K562 (cell line): ENCODE data around the gene LGR6. TPM values are rescaled to one million over a fixed set of nuclear protein-coding genes. Genes with fewer than 3 reads are reported as not detected.

Experiments used
- BHLHE40 ChIP-seq: IDR thresholded peaks from 2 replicates; pipeline ENCODE4 v1.6.1; 2011; ENCODE audit warnings: low read length, improper control_type of control experiment
- CHD2 ChIP-seq: IDR thresholded peaks from 2 replicates; pipeline ENCODE4 v1.6.1; 2011; ENCODE audit warnings: low read depth, low read length
- GABPB1 ChIP-seq: sonication (generic); formaldehyde crosslinking; IDR thresholded peaks from 2 replicates; pipeline ENCODE4 v1.8.0; 2022; ENCODE audit warnings: mild to moderate bottlenecking, missing genetic modification reagents
- LEF1 ChIP-seq: fragments of 450-650 bp; IDR thresholded peaks from 2 replicates; pipeline ENCODE4 v1.6.1; 2016; ENCODE audit warnings: mild to moderate bottlenecking
- MAFK ChIP-seq: IDR thresholded peaks from 2 replicates; pipeline ENCODE4 v1.6.1; 2011; ENCODE audit warnings: low read length, improper control_type of control experiment
- PCBP1 ChIP-seq: fragments of 200-400 bp; formaldehyde crosslinking; IDR thresholded peaks from 2 replicates; pipeline ENCODE4 v1.6.1; 2018; ENCODE audit warnings: mild to moderate bottlenecking, low read depth, low read length; ENCODE audit not compliant: poor library complexity, severe bottlenecking
- SAFB2 ChIP-seq: fragments of 200-400 bp; formaldehyde crosslinking; IDR thresholded peaks from 2 replicates; pipeline ENCODE4 v1.6.1; 2018; ENCODE audit warnings: borderline replicate concordance, low read length, low read depth, moderate library complexity; ENCODE audit not compliant: severe bottlenecking
- SPI1 ChIP-seq: IDR thresholded peaks from 2 replicates; pipeline ENCODE4 v1.6.1; 2011; ENCODE audit warnings: low read depth, low read length, control low read depth, borderline replicate concordance
- ZNF23 ChIP-seq: fragments of 250-450 bp; sonication (Bioruptor Pico); IDR thresholded peaks from 2 replicates; pipeline ENCODE4 v1.4.0; 2020; ENCODE audit warnings: mild to moderate bottlenecking
- ZNF695 ChIP-seq: fragments of 450-650 bp; formaldehyde crosslinking; IDR thresholded peaks from 2 replicates; pipeline ENCODE4 v1.4.0; 2020; ENCODE audit warnings: mild to moderate bottlenecking, moderate library complexity
- polyA plus RNA-seq, 8 experiments: library from polyadenylated mRNA; depleted of rRNA in 4 of 8; stranded (reverse) in 5 of 8; unstranded in 3 of 8; fragments of >200 nt; fragmentation: Nextera tagmentation in 2 of 8; fragmentation: Illumina TruSeq in 1 of 8; extraction: Ambion mirVana in 2 of 8; extraction: Trizol in 1 of 8; gene quantifications; 2 replicates each; pipeline versions ENCODE4 v1.2.1 to v1.2.3, GENCODE V29; 2011 to 2014; ENCODE audit warnings: inconsistent platforms in 1 of 8, missing spikeins in 1 of 8
- total RNA-seq, 7 experiments: library from RNA; depleted of rRNA in 6 of 7; stranded (reverse); fragments of >200 nt in 6 of 7; fragmentation: Illumina TruSeq in 2 of 7; extraction: Trizol in 2 of 7; gene quantifications; 2 replicates each; pipeline versions ENCODE4 v1.2.1 to v1.2.3, GENCODE V29; 2011 to 2021; ENCODE audit warnings: low replicate concordance in 1 of 7
- TF ChIP-seq, protein P1 (sequence below): fragments of 450-650 bp; IDR thresholded peaks from 2 replicates; pipeline ENCODE4 v1.6.1; 2018; ENCODE audit warnings: mild to moderate bottlenecking, low read depth; ENCODE audit not compliant: partially characterized antibody
- TF ChIP-seq, protein P2 (sequence below): fragments of 250-450 bp; sonication (Bioruptor Pico); IDR thresholded peaks from 2 replicates; pipeline ENCODE4 v1.4.0; 2020; ENCODE audit warnings: mild to moderate bottlenecking, moderate library complexity, borderline replicate concordance
- TF ChIP-seq, protein P3 (sequence below): fragments of 450-650 bp; IDR thresholded peaks from 2 replicates; pipeline ENCODE4 v1.6.1; 2016; ENCODE audit warnings: low read depth

LGR6 gene
- total and polyA plus RNA-seq, 9 of the 15 experiments (the other 6 are each of a cell fraction or from before 2014, with no cell fraction given): 0.01 to 0.54 (median 0.17) TPM; not detected in 1

DNA sequence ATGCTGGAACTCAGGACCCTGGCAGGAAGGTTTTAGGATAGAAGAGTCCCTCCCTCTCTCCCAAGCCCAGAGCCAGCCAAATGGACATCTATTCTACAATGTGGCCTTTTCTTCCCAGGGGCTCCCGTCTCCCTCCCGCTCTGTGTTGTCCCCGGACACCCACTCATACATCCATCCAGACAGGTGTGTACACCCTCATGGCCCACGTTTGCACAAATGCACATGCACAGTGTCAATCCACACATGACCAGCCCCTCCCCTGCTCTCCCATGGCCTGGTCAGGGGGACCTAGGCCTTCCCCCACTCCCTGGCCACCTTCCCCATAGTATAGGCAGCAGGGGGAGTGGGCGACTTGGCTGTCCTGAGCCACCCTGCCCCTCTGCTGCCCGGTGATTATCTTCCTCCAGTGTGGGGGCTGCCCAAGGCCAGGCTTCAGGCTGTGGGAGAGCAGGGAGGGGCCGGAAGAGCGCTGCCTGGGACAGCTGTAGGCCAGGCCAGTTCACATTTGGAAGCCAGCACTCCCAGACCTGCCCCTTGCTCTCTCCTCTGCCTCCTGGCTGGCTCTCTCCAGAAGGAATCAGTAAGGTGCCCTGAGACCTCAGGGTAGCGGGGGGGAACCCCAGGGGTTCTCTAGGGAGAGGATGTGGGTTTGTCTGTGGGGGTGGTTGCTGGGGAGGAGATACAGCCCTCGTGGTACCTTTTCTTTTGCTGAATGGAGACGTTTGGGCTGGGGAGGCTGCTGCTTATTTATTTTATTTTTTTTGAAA, 29.1 kb upstream of the LGR6 start (continued):
- TF ChIP-seq LEF1 (peak; percentile 21; the same call in 1 of the 2 replicates), PCBP1 (no peak), SAFB2 (no peak), SPI1 (no peak), BHLHE40 (peak; percentile 27; the same call in 1 of the 2 replicates), MAFK (no peak), GABPB1 (CRISPR knock-in tag) (peak; percentile 27; the same call in 1 of the 2 replicates), CHD2 (no peak), ZNF695 (CRISPR knock-in tag) (no peak), ZNF23 (CRISPR knock-in tag) (no peak)
- TF ChIP-seq, protein P1, sequence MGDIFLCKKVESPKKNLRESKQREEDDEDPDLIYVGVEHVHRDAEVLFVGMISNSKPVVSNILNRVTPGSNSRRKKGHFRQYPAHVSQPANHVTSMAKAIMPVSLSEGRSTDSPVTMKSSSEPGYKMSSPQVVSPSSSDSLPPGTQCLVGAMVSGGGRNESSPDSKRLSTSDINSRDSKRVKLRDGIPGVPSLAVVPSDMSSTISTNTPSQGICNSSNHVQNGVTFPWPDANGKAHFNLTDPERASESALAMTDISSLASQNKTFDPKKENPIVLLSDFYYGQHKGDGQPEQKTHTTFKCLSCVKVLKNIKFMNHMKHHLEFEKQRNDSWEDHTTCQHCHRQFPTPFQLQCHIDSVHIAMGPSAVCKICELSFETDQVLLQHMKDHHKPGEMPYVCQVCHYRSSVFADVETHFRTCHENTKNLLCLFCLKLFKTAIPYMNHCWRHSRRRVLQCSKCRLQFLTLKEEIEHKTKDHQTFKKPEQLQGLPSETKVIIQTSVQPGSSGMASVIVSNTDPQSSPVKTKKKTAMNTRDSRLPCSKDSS: no peak
- TF ChIP-seq, protein P2, sequence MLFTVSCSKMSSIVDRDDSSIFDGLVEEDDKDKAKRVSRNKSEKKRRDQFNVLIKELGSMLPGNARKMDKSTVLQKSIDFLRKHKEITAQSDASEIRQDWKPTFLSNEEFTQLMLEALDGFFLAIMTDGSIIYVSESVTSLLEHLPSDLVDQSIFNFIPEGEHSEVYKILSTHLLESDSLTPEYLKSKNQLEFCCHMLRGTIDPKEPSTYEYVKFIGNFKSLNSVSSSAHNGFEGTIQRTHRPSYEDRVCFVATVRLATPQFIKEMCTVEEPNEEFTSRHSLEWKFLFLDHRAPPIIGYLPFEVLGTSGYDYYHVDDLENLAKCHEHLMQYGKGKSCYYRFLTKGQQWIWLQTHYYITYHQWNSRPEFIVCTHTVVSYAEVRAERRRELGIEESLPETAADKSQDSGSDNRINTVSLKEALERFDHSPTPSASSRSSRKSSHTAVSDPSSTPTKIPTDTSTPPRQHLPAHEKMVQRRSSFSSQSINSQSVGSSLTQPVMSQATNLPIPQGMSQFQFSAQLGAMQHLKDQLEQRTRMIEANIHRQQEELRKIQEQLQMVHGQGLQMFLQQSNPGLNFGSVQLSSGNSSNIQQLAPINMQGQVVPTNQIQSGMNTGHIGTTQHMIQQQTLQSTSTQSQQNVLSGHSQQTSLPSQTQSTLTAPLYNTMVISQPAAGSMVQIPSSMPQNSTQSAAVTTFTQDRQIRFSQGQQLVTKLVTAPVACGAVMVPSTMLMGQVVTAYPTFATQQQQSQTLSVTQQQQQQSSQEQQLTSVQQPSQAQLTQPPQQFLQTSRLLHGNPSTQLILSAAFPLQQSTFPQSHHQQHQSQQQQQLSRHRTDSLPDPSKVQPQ (CRISPR knock-in tag): no peak
- TF ChIP-seq, protein P3, sequence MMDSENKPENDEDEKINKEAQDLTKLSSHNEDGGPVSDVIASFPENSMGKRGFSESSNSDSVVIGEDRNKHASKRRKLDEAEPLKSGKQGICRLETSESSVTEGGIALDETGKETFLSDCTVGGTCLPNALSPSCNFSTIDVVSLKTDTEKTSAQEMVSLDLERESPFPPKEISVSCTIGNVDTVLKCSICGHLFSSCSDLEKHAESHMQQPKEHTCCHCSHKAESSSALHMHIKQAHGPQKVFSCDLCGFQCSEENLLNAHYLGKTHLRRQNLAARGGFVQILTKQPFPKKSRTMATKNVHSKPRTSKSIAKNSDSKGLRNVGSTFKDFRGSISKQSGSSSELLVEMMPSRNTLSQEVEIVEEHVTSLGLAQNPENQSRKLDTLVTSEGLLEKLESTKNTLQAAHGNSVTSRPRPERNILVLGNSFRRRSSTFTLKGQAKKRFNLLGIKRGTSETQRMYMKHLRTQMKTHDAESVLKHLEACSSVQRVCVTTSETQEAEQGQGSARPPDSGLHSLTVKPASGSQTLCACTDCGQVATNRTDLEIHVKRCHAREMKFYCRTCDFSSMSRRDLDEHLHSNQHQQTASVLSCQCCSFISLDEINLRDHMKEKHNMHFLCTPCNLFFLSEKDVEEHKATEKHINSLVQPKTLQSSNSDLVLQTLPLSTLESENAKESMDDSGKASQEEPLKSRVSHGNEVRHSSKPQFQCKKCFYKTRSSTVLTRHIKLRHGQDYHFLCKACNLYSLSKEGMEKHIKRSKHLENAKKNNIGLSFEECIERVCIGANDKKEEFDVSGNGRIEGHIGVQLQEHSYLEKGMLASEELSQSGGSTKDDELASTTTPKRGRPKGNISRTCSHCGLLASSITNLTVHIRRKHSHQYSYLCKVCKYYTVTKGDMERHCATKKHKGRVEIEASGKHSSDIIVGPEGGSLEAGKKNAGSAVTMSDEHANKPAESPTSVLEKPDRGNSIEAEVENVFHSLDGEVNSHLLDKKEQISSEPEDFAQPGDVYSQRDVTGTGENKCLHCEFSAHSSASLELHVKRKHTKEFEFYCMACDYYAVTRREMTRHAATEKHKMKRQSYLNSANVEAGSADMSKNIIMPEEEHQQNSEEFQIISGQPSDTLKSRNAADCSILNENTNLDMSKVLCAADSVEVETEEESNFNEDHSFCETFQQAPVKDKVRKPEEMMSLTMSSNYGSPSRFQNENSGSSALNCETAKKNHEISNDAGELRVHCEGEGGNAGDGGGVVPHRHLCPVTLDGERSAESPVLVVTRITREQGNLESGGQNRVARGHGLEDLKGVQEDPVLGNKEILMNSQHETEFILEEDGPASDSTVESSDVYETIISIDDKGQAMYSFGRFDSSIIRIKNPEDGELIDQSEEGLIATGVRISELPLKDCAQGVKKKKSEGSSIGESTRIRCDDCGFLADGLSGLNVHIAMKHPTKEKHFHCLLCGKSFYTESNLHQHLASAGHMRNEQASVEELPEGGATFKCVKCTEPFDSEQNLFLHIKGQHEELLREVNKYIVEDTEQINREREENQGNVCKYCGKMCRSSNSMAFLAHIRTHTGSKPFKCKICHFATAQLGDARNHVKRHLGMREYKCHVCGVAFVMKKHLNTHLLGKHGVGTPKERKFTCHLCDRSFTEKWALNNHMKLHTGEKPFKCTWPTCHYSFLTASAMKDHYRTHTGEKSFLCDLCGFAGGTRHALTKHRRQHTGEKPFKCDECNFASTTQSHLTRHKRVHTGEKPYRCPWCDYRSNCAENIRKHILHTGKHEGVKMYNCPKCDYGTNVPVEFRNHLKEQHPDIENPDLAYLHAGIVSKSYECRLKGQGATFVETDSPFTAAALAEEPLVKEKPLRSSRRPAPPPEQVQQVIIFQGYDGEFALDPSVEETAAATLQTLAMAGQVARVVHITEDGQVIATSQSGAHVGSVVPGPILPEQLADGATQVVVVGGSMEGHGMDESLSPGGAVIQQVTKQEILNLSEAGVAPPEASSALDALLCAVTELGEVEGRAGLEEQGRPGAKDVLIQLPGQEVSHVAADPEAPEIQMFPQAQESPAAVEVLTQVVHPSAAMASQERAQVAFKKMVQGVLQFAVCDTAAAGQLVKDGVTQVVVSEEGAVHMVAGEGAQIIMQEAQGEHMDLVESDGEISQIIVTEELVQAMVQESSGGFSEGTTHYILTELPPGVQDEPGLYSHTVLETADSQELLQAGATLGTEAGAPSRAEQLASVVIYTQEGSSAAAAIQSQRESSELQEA: no peak
